Endothelial cell of umbilical vein (primary cell): ENCODE data around the gene TNRC6C. TPM values are rescaled to one million over a fixed set of nuclear protein-coding genes. Genes with fewer than 3 reads are reported as not detected.

Experiments used
- BruUV-seq: library from RNA; stranded (reverse); fragments of 400-500 nt; replicated peaks from 2 replicates; lab custom pipeline; 2021; lab: Mats Ljungman, UMichigan
- CTCF ChIA-PET: fragments of 300-600, 350-600 bp; sonication (Branson Sonifier 250); formaldehyde crosslinking; loops from one replicate; lab custom pipeline; 2021; ENCODE audit warnings: antibody characterized with exemption, inconsistent platforms; lab: Charles Lee
- POLR2A ChIA-PET: fragments of 300-600, 350-600 bp; sonication (Branson Sonifier 250); formaldehyde crosslinking; loops from one replicate; lab custom pipeline; 2021; ENCODE audit warnings: antibody characterized with exemption, inconsistent platforms; lab: Charles Lee
- DNase-seq: peaks from one replicate; pipeline ENCODE4 v3.0.0-alpha.2; 2011; ENCODE audit warnings: low read depth, low spot score
- FAIRE-seq: peaks from 2 replicates; lab custom pipeline; 2011; peaks lifted over from hg19 to GRCh38; lab: Jason Lieb, UNC
- H2AFZ ChIP-seq: 2 replicates; pipeline ENCODE4 v1.6.0; 2012; ENCODE audit warnings: low read depth, low read length, control low read depth, inconsistent platforms
- H3K27ac ChIP-seq: 2 replicates; pipeline ENCODE4 v1.5.1; 2011; ENCODE audit warnings: low read depth, mild to moderate bottlenecking, control low read depth, low read length, moderate library complexity; ENCODE audit not compliant: insufficient read depth
- H3K27me3 ChIP-seq, 2 experiments: 2 replicates each; pipeline versions ENCODE4 v1.6.0 to v1.6.1; 2011; ENCODE audit warnings: low read length in 2 of 2, mixed read lengths in 1 of 2; ENCODE audit not compliant: control insufficient read depth in 2 of 2, insufficient read depth in 2 of 2
- H3K36me3 ChIP-seq, 2 experiments: 2 replicates in 1 of 2; 3 replicates in 1 of 2; pipeline ENCODE4 v1.5.1; 2011; ENCODE audit warnings: low read length in 2 of 2, mild to moderate bottlenecking in 1 of 2, moderate library complexity in 1 of 2; ENCODE audit not compliant: control insufficient read depth in 2 of 2, insufficient read depth in 2 of 2; ENCODE audit errors: extremely low read depth in 1 of 2
- H3K4me1 ChIP-seq: 3 replicates; pipeline ENCODE4 v1.5.1; 2011; ENCODE audit warnings: mild to moderate bottlenecking, low read length; ENCODE audit not compliant: control insufficient read depth, insufficient read depth; ENCODE audit errors: extremely low read depth
- H3K4me2 ChIP-seq: 2 replicates; pipeline ENCODE4 v1.6.1; 2011; ENCODE audit warnings: low read length, control low read depth, mixed read lengths; ENCODE audit not compliant: insufficient read depth
- H3K4me3 ChIP-seq, 3 experiments: fragments of 200-600 bp in 1 of 3; sonication (generic), shearing (Covaris generic) in 1 of 3; replicated peaks in 1 of 3; 2 replicates each; pipeline ENCODE4 v1.5.1; 2011 to 2016; ENCODE audit warnings: control low read depth in 3 of 3, low read length in 3 of 3, mild to moderate bottlenecking in 2 of 3, inconsistent platforms in 1 of 3, low read depth in 1 of 3, moderate library complexity in 1 of 3; ENCODE audit not compliant: insufficient read depth in 1 of 3
- H3K79me2 ChIP-seq: 2 replicates; pipeline ENCODE4 v1.6.0; 2012; ENCODE audit warnings: low read length, inconsistent platforms; ENCODE audit not compliant: control insufficient read depth, insufficient read depth
- H3K9ac ChIP-seq: replicated peaks from 2 replicates; pipeline ENCODE3; 2011; ENCODE audit warnings: low read length, control low read depth; ENCODE audit not compliant: insufficient read depth; ENCODE audit errors: extremely low read depth
- H3K9me1 ChIP-seq: replicated peaks from 3 replicates; pipeline ENCODE4 v1.6.0; 2011; ENCODE audit warnings: mild to moderate bottlenecking, low read length; ENCODE audit not compliant: control insufficient read depth, insufficient read depth; ENCODE audit errors: extremely low read depth
- H3K9me3 ChIP-seq: replicated peaks from 2 replicates; pipeline ENCODE4 v1.5.1; 2012; ENCODE audit warnings: low read length, inconsistent platforms; ENCODE audit not compliant: control insufficient read depth, insufficient read depth
- H4K20me1 ChIP-seq: replicated peaks from 2 replicates; pipeline ENCODE3; 2011; ENCODE audit warnings: mild to moderate bottlenecking, low read length; ENCODE audit not compliant: control insufficient read depth, insufficient read depth; ENCODE audit errors: extremely low read depth
- CTCF ChIP-seq, 2 donors: IDR thresholded peaks; 1 replicate in 1 of 2; 2 replicates in 1 of 2; pipeline ENCODE4 v1.5.1; 2011; ENCODE audit warnings: low read length in 2 of 2, mild to moderate bottlenecking in 2 of 2, moderate library complexity in 2 of 2, control low read depth in 1 of 2, inconsistent platforms in 1 of 2, low read depth in 1 of 2; ENCODE audit not compliant: insufficient read depth in 1 of 2; ENCODE audit errors: extremely low read depth in 1 of 2
- EZH2 ChIP-seq: IDR thresholded peaks from 2 replicates; pipeline ENCODE4 v1.6.1; 2012; ENCODE audit warnings: borderline replicate concordance, low read depth, mild to moderate bottlenecking, moderate library complexity, low read length, inconsistent platforms; ENCODE audit not compliant: severe bottlenecking
- FOS ChIP-seq: IDR thresholded peaks from 2 replicates; pipeline ENCODE4 v1.6.1; 2011; ENCODE audit warnings: mild to moderate bottlenecking, low read length, moderate library complexity, borderline replicate concordance; ENCODE audit not compliant: insufficient read depth
- GATA2 ChIP-seq: IDR thresholded peaks from 2 replicates; pipeline ENCODE4 v1.7.0; 2011; ENCODE audit warnings: low read depth, mild to moderate bottlenecking, moderate library complexity, mixed read lengths, low read length; ENCODE audit not compliant: insufficient read length, insufficient read depth
- JUN ChIP-seq: IDR thresholded peaks from 2 replicates; pipeline ENCODE4 v1.6.1; 2011; ENCODE audit warnings: borderline replicate concordance, low read depth; ENCODE audit not compliant: insufficient read length, insufficient read depth
- MYC ChIP-seq: IDR thresholded peaks from one replicate; pipeline ENCODE4 v1.6.1; 2011; ENCODE audit warnings: mild to moderate bottlenecking, low read depth, low read length
- POLR2A ChIP-seq: IDR thresholded peaks from 2 replicates; pipeline ENCODE4 v1.6.1; 2012; ENCODE audit warnings: low read depth, mild to moderate bottlenecking, control low read depth, low read length
- POLR2AphosphoS5 ChIP-seq: IDR thresholded peaks from 2 replicates; pipeline ENCODE4 v1.6.1; 2012; ENCODE audit warnings: low read depth, mild to moderate bottlenecking, control low read depth, low read length, moderate library complexity; ENCODE audit not compliant: insufficient read depth
- dilution Hi-C: fragments of 300-500 bp; cut with MboI; formaldehyde crosslinking; loops from one replicate; pipeline ENCODE4 v1.15.0; 2019; ENCODE audit warnings: low sequenced_read_pairs; ENCODE audit not compliant: extremely low pct_ligation_motif_present
- intact Hi-C: fragments of 100-400 bp; cut with micrococcal nuclease; formaldehyde crosslinking; loops from one replicate; pipeline ENCODE4 v1.10.0; 2022
- polyA plus RNA-seq, 4 experiments: library from polyadenylated mRNA; depleted of rRNA in 3 of 4; stranded (reverse) in 3 of 4; unstranded in 1 of 4; fragments of >200 nt; gene quantifications; 2 replicates each; pipeline versions ENCODE4 v1.2.1 to v1.2.3, GENCODE V29; 2011 to 2012; ENCODE audit warnings: missing spikeins in 1 of 4
- total RNA-seq: library from RNA; stranded (reverse); gene quantifications from 2 replicates; pipeline ENCODE4 v1.2.3, GENCODE V29; 2021
- TF ChIP-seq, protein P1 (sequence below): IDR thresholded peaks from 2 replicates; pipeline ENCODE4 v1.6.1; 2011; ENCODE audit not compliant: insufficient read depth, insufficient read length

The TNRC6C gene
- total and polyA plus RNA-seq, 2 donors (not counting 3 experiments of a cell fraction or from before 2014, with no cell fraction given), result 2.1 to 17.5 TPM

DNA sequence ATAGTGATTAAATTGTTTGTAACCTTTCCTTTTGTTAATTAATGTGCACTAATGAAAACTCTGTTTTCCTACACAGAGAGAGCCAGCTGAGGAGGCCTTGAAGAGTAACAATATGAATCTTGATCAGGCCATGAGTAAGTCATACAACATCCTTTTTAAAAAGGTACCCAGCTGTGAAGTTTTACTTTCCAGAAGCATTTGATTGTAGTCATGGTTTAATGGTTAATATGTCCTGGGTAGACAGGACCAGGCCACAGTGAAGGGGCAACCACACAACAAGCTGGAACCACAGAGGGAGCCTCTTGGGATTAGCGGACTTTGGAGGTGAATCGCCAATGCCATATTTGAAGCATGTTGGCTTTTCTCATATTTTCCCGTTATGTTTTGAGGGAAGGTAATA, 114.5 kb downstream of the TNRC6C start:
- Histone ChIP-seq H2AFZ (no peak overlapping the region), H3K4me1 (no peaks in the 10 kb centered on the region), H3K9ac (no peak overlapping the region), H3K4me2 (no peak overlapping the region), H3K9me1 (no peaks in the 10 kb centered on the region), H3K79me2 (no peaks in the 10 kb centered on the region), H3K27ac (no peak overlapping the region), H3K9me3 (no peaks in the 10 kb centered on the region), H3K27me3 (no peaks in the 10 kb centered on the region), H3K4me3 (no peak overlapping the region), H4K20me1 (no peaks in the 10 kb centered on the region), H3K36me3 (peaks cover 11 to 29% of the 10 kb centered on the region in 2 experiments)
- intact Hi-C loops, result no loop called here
- BruUV-seq, result no TSS peak
- dilution Hi-C loops, result no loop called here
- TF ChIP-seq, protein P1, sequence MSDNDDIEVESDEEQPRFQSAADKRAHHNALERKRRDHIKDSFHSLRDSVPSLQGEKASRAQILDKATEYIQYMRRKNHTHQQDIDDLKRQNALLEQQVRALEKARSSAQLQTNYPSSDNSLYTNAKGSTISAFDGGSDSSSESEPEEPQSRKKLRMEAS, result no peak
- TF ChIP-seq CTCF (IDR thresholded peaks at IDR 0.05; ENCODE audit: extremely low read depth in 1 of 2, insufficient read depth in 1 of 2, low read depth in 1 of 2, low read length in 2 of 2), result no peak
- TF ChIP-seq FOS, result no peak
- no peak for TF ChIP-seq MYC
- TF ChIP-seq GATA2, result no peak
- no peak for TF ChIP-seq EZH2
- no peak for TF ChIP-seq POLR2A
- no peak for TF ChIP-seq JUN
- TF ChIP-seq POLR2AphosphoS5, result no peak
- FAIRE-seq, result no peak
- ChIA-PET CTCF (interaction anchor here (1.3 to 1.9 kb wide), 2 partner anchors 12 to 54 kb away, joined by 3 to 12 read pairs; no protein-coding TSS in a partner anchor), POLR2A (no interaction called here)
- DNase-seq, result no peak
